PC-9 (cell line): ENCODE measurements around the gene MYDGF.

Experiments
- EZH2 ChIP-seq: fragments of 200-600 bp; sonication (generic); IDR thresholded peaks from 2 replicates; pipeline ENCODE4 v1.8.0; 2017; ENCODE audit warnings: antibody characterized with exemption, low read depth
- TF ChIP-seq, protein P1 (sequence below): fragments of 200-600 bp; sonication (generic); conservative IDR thresholded peaks from 2 replicates; pipeline ENCODE4 v1.6.1; 2017; ENCODE audit warnings: mixed run types, antibody characterized with exemption, mild to moderate bottlenecking, moderate library complexity

DNA sequence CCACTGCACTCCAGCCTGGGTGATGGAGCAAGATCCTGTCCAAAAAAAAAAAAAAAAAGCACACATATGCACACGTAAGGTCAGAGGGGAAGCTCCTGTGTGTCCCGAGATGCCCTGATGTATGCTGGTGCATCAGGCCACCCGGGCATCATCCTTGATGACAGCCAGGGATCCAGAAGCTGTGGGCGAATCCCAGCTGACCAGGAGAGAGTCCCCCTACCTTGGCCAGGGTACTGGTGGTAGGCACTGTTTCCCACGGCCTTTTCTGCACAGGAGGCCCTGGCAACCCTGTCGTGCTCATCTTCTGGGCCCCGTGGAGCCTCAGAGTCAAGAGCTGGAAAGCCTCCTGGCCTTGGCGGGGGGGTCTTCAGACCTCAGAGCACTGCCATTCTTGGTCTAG, 14.0 kb downstream of the MYDGF start:
- TF ChIP-seq, protein P1, sequence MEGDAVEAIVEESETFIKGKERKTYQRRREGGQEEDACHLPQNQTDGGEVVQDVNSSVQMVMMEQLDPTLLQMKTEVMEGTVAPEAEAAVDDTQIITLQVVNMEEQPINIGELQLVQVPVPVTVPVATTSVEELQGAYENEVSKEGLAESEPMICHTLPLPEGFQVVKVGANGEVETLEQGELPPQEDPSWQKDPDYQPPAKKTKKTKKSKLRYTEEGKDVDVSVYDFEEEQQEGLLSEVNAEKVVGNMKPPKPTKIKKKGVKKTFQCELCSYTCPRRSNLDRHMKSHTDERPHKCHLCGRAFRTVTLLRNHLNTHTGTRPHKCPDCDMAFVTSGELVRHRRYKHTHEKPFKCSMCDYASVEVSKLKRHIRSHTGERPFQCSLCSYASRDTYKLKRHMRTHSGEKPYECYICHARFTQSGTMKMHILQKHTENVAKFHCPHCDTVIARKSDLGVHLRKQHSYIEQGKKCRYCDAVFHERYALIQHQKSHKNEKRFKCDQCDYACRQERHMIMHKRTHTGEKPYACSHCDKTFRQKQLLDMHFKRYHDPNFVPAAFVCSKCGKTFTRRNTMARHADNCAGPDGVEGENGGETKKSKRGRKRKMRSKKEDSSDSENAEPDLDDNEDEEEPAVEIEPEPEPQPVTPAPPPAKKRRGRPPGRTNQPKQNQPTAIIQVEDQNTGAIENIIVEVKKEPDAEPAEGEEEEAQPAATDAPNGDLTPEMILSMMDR, result no peak
- TF ChIP-seq EZH2, result no peak
